ENCODE results near the gene MAN2A2.
A peak's percentile ranks its signal among the peaks of the same experiment; 100 is the strongest.

The MAN2A2 gene

DNA sequence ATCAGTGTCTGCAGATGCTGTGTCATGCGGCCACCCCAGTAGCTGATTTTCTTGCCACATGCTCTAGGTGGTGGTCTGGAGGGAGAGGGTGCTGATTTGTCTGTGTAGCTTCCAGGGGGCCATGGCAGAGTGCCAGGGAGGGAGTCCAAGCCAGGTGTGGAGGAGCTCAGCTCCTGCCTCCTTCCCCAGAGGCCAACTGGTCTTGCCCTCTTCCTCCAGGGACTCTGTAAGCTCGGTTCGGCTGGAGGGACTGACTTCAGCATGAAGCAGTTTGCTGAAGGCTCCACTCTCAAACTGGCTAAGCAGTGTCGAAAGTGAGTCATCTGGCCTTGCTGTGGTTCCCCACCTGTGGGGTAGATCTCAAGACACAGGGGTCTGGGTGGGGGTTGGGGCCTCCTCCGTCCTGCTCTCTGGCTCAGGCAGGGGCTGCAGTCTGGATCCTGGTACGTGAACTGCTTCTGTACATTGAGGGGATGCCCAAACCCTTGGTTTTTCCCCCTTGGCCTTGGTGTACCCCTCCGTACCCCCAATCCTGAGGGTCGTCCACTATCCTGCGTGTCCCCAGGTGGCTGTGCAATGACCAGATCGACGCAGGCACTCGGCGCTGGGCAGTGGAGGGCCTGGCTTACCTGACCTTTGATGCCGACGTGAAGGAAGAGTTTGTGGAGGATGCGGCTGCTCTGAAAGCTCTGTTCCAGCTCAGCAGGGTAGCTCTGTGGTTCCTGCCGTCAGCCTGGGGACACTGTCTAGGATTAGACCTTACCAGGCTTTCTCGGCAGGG, 44.7 kb downstream of the MAN2A2 start:
- no peak for DNase-seq

DNA sequence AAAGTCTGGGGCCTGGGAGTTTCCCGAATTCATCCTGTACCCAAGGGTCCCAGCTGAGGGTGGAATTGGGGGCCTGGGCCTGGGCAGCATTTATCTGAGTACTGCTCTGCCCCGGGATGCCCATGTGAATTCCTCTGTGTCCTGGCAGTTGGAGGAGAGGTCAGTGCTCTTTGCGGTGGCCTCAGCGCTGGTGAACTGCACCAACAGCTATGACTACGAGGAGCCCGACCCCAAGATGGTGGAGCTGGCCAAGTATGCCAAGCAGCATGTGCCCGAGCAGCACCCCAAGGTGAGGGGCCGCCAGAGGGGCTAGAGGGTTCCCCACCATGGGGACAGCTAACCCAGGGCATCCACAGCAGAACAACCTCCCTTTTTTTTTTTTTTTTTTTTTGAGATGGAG, 45.4 kb downstream of the MAN2A2 start:
- DNase-seq: no peak

DNA sequence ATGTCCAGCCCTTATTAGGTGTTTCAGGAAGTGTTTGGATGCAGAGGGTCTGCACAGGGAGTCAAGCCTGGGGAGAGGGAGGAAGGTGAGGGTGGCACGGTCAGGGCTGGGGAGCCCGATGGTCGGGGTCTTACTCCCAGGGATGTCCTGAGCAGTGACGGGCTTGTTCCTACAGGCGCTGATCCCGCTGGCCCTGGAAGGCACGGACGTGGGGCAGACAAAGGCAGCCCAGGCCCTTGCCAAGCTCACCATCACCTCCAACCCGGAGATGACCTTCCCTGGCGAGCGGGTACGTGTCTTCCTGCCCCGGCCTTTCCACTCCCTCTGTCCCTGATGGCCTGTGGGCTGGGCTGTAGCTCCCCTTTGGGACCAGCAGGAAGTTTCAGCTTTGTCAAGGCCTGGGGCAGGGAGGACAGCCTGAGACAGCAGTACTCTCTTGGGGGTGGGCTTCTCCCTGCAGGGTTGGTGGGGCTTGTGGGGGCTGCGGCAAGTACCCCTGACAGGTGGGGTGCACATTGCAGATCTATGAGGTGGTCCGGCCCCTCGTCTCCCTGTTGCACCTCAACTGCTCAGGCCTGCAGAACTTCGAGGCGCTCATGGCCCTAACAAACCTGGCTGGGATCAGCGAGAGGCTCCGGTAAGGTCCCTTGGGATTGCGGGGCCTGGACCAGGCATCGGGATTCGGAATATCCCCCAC, 47.0 kb downstream of the MAN2A2 start:
- no peak for DNase-seq

DNA sequence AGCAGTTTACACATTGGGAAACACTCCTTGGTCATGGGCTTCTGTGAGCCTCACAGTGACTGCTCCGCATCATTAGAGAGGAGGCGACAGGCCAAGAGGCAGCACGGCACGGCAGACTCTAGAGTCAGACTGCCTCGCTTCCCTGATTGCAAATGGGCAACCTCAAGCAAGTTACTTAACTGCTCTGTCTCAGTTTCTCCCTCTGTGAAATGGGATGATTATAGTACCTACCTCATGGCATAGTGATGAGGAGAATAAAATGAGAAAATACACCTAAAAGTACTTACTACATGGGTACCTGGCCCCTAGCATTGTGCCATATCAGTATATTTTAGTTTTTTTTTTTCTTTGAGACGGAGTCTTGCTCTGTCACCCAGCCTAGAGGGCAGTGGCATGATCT, 47.6 kb downstream of the MAN2A2 start:
- no peak for DNase-seq

DNA sequence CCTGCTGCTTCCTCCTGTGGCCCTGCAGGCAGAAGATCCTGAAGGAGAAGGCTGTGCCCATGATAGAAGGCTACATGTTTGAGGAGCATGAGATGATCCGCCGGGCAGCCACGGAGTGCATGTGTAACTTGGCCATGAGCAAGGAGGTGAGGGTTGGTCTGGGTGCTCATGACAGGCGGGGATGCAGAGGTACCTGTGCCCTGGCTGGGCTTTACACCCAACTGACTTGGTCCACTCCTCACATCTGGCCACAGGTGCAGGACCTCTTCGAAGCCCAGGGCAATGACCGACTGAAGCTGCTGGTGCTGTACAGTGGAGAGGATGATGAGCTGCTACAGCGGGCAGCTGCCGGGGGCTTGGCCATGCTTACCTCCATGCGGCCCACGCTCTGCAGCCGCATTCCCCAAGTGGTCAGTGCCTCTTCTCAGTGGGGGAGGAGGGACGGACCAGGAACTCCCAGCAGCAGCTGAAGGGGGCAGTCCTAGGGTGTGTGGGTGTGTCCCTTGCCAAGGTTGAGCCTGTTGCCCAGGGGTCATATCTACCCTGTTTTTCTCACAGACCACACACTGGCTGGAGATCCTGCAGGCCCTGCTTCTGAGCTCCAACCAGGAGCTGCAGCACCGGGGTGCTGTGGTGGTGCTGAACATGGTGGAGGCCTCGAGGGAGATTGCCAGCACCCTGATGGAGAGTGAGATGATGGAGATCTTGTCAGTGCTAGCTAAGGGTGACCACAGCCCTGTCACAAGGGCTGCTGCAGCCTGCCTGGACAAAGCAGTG, 50.0 kb downstream of the MAN2A2 start:
- DNase-seq: no peak

DNA sequence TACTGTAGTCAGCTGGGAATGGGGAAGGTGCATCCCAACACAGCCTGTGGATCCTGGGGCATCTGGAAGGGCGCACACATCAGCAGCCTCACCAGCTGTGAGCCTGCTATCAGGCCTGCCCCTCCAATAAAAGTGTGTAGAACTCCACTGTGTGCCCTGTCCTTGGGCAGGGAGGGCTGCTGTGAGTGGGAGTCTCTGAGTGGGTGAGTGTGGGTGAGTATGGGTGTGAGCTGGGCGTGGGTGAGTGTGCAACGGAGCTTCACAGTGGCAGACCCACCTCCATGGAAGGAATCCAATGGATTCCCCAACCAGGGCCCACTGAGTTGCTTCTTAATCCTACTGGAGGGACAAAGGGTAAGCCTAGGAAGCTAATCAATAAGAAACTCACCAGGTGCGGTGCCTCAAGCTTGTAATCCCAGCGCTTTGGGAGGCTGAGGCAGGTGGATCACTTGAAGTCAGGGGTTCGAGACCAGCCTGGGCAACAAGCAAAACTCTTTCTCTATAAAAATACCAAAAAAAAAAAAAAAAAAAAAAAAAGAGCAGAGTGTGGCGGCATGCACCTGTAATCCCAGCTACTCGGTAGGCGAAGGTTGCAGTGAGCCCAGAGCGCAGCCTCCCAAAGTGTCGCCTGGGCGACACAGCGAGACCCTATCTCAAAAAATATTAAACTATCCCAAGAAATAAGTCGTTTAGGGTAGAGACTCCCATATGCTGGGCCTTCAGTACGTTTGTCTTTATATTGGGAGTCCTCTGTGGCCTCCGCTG, 51.0 kb downstream of the MAN2A2 start:
- no peak for DNase-seq

DNA sequence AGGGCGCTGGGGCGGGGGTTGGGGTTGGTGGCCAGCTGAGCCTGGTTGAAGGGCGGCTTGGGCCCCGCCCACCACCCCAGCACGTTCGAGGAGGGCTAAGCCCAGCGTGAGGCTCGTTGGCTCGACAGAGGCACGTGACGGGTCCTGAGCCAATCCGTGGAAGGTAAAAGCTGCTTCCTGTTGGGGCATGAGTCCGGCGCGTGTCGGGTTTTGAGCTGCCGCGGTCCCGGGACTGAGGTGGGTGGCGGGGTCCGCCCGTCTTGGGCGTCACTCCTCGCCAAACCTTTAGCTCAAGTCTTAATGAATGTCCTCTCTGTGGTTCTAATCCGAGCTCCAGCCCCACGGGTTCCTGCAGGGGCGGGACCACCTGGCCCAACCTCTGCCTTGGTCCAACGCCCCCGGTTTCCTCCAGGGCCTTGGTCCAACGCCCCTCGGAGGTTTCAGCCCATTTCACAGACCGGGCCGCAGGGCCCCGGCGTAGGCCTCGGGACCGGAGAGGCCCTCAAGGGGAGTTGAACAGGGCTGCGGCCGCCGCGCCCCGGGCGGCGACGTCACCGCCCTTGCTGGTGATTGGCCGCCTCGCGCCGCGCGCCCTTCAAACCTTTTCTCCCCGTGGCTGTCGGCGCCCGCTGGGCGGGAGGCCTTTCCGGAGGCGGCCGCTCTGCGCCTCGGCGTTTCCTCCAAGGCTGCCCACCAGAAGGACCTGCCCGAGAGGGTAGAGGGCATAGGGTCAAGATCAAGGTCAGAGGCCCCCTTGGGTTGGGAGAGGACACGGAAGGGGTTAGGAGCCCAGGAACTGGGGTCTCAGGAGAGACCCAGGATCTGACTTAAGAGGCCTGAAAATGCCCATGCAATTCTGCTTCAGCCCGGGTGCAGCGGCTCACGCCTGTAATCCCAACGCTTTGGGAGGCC, 51.9 kb downstream of the MAN2A2 start, which contains the start of gene RCCD1:
RCCD1 (plus strand) TSS at position 173 of the 912 bp plus-strand sequence. CDS start 1,851 bp downstream, outside the sequence.
- peak; percentile 94 for DNase-seq

DNA sequence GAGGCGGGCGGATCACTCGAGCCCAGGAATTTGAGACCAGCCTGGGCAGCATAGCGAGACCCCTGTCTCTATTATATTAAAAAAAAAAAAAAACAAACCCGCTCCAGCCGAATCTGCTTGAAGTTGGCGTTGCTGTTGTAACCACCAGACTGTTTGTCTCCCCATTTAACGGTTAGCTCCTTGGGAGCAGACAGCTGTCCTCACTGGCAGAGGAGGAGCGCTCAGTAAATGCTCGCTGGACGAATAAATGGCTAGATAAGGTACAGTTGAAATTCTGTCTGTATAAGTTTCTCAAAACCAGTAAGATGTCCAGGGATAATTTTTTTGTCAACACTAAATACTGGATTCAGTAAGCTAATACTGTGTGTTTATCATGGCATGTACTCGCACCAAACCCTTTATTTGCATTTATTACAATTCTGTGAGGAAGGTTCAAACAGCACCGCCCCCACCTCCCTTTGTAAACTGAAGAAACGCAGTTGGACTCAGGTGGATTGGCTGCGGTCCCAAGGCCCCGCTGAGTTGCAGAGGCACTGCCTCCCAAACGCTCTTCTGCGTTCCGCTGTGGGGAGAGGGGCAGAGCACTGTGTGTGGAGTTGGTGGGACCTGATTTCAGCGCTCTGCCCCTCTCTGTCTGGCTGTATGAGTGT, 52.6 kb downstream of the MAN2A2 start:
- no peak for DNase-seq

DNA sequence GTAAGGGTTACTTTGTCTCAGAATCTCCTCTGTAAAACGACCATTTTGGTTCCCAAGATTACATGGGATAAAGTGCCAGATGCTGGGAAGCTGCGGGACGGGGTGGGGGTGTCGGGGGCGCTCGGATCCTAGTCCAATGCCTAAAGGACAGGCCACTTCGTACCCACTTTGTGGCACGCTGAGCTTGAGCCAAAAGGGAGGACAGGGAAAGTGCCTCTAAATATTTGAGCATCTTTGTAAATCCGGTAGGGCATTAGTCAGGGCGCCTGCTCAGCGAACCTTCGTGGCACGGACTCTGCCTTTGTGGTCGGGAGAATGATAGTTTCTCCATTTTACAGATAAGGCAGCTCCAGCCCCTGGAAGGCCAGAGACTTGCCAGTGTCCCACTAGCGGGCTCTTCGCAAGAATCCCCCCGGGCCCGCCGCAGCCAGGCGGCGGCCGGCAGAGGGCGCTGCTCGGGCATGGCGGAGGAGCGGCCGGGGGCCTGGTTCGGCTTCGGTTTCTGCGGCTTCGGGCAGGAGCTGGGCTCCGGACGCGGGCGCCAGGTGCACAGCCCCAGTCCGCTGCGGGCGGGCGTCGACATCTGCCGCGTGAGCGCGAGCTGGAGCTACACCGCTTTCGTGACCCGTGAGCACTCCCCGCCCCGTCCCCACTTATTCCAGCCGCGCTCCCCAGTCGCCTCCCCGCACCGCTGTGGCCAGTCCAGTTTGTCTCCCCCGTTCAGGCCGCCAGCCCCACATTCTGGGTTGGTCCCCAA, 53.4 kb downstream of the MAN2A2 start:
- DNase-seq: peak; percentile 48

DNA sequence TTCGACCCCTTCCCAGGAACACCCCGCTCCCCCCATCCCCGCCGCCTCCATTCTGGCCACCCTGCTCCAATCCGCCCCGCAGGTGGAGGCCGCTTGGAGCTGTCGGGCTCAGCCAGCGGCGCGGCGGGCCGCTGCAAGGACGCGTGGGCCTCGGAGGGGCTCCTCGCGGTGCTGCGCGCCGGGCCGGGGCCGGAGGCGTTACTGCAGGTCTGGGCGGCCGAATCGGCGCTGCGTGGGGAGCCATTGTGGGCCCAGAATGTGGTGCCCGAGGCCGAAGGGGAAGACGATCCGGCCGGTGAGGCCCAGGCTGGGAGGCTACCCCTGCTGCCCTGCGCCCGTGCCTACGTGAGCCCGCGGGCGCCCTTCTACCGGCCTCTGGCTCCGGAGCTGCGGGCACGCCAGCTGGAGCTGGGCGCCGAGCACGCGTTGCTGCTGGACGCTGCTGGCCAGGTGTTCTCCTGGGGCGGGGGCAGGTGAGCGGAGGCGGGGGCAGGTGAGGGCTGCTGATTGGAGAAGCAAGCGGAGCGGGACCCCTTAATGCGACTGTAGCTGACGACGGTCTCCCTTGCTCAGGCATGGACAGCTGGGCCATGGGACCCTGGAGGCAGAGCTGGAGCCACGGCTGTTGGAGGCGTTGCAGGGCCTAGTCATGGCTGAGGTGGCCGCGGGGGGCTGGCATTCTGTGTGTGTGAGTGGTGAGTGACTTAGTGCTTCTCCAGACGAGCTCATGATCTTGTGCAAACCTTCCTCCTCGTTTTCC, 54.1 kb downstream of the MAN2A2 start:
- DNase-seq: no peak

DNA sequence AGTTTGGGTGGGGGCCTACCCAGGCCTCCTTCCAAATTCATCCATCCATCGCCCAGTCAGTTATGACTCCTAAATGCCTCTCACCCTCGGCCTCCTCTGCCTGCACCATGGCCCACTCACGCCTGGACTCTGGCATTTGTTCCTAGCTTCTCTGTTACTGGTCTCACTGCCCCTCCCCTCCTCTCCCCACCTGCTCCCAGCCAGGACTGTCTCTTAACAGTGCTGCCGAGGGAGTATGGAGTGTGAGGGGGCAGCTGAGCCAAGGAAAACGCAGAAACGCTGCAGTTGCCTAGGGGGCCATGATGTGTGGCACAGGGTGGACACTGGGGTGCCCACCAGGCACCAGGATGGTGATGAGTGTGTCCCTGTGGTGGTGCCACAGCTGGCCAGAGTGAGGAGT, 54.7 kb downstream of the MAN2A2 start:
- DNase-seq: no peak

DNA sequence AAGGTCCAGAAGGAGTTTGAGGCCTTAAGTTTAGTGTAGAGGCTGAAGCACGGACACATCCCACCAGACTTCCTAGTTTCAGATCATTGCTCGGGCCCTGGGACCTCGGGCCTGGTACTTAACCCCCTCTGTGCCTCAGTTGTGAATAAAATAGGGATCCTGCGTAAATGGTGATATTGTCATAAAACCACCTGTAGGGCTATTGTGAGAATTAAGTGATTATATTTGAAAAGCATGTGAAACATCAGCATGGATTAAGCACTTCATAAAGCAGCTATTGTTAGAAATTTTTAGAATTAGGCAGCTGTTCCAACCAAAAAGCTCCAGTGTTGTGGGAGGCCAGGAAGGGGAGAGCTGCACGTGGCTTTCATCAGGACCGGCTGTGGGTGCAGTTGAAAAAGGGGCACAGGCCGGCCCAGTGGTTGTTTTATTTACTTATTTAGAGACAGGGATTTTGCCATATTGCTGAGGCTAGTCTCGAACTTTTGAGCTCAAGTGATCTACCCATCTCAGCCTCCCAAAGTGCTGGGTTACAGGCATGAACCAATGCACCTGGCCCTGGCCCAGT, 56.0 kb downstream of the MAN2A2 start:
- DNase-seq: no peak

DNA sequence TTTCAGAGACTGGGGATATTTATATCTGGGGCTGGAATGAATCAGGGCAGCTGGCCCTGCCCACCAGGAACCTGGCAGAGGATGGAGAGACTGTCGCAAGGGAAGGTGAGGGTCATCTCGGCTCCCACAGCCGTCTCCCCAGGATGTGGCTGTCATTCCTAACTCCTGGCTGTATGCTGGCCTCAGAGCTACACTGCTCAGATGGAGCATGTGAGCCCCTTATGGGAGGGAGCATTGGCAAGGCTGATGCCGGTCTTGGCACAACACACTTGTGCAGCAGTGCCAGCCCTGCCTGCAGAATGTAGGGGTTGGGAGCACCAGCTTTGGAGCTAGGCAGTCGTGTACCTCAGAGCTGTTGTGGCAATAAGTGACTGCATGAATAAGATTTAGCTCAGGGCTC, 56.8 kb downstream of the MAN2A2 start:
- DNase-seq: no peak

DNA sequence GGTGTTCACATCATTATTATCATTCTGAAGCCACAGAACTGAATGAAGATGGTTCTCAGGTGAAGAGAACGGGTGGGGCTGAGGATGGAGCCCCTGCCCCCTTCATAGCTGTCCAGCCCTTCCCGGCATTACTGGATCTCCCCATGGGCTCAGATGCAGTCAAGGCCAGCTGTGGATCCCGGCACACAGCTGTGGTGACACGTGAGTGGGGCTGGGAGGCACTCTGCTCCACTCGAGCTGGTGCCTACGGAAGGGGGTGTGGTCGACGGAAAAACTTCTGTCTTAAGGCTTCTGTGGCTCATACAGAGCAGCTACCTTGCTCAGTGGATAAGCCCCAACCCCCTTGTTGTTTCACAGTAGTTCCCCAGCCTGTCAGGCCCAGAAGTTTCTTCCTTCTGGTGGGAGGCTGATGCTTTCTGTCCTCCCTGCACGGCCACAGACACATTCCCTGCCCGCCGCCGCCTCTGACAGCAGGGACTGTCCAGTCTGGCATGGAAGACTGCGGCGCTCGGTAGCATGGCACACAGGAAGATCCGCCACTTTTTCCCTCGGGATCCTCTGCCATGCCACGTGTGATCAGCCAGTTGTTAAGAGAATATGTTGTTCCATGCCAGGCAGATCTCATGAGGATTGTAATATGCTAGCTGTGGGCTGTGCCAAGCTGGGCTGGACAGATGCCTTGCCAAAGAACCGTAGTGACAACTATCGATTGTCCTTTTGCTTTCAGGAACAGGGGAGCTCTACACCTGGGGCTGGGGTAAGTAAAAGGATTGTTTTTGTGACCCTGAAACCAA, 57.4 kb downstream of the MAN2A2 start:
- no peak for DNase-seq

DNA sequence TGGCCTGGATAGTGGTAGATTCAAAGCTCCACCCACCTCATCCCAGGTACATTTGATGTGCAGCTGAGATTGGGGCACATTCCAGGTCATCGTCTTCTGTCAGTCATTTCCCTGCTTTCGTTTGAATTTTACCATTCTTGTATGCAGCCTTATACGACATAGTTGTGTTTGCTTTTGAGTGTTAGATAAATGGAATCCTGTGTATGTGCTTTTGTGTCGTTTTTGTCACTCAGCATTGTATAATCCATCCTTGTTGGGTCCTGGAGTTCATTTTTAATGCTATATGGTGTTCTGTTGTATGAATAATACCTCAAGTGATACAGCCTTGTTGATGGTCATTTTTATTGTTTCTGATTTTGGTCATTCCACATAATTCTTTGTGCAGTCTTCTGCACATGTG, 58.9 kb downstream of the MAN2A2 start:
- DNase-seq: no peak

DNA sequence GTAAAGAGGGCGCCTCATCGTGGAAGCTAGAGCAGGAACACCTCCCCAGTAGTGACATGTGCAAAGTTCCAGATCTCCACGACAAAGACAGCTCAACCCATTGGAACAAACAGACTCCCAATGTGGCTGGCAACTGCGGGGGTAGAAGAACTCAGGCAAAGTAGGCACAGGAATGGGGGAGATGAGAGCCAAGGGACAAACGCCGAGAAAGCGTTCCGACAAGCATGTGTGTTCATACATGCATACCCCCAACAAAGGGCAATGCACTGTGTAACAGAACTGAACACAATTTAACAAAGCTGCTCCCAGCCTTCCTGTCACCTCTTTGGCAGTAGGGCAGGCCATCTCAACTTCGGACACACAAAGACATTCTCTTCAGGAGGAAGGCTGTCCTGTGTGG, 63.2 kb downstream of the MAN2A2 start:
- DNase-seq: no peak

DNA sequence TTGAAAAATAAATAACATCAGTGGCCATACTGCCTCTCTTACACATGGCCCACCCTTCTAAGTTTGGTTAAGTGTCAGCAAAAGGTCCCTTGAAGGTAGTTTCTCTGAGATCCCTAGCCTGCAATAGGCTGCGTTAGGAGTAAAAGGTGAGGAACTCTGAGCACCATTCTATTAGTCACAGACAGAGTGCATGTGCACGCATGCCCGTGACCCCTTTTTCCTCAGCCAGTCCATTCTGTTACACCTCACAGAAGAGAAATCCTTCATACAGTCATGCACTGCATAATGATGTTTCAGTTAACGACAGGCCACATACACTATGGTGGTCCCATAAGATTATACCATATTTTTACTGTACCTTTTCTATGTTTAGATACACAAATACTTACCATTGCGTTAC, 64.1 kb downstream of the MAN2A2 start:
- DNase-seq: no peak

DNA sequence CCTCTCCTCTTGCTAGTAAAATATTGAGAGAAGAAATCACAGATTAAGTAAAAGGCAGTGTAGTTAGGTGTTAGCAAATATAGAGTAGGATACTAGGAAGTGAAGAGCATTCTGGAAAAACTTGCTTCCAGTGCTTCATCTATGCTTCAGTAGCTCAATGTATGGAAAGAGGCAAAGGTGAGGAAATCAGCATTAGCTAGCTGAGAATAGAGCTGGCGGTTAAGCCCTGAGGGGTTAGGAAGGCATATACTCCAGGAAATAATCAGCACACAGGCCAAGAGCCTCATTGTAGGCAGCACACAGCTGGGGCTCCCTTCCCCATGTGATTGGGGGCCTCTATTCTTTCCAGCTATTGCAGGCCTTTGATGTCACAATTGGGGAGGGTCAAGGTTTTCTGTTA, 65.3 kb downstream of the MAN2A2 start:
- no peak for DNase-seq

DNA sequence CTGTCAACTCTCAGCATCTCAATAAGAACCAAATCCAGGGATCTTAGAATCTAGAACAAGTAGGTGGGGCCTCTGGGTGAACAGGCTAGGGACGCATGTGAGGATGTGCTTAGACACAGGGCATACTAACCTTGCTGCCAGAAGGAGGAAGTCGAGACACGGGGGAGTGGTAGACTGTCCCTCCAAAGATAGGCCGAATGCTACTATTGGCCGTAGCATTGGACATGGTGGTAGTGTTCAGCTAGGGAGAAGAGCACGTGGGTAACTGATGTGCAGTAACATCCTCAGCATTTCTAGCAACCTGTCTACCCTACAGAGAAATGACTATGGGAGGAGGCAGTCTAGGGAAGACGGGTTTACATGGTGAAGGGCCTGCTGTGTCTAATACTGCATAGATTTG, 67.2 kb downstream of the MAN2A2 start:
- DNase-seq: no peak

All from SHP77 treated with DMSO at 0.1 percent for 48 hours (cell line).